K562 (cell line): Measurements from ENCODE around the gene MRPL38. TPM values are rescaled to one million over a fixed set of nuclear protein-coding genes. Genes with fewer than 3 reads are reported as not detected.
A peak's percentile ranks its signal among the peaks of the same experiment; 100 is the strongest.

Source experiments
- ARNT ChIP-seq, 2 experiments: fragments of 450-650 bp; IDR thresholded peaks; 2 replicates each; pipeline ENCODE4 v1.6.1; 2016; ENCODE audit warnings: mild to moderate bottlenecking in 1 of 2
- CAMTA2 ChIP-seq: fragments of 250-450 bp; sonication (Bioruptor Pico); conservative IDR thresholded peaks from 2 replicates; pipeline ENCODE4 v1.5.1; 2022
- CCNT2 ChIP-seq: IDR thresholded peaks from 2 replicates; pipeline ENCODE4 v1.6.1; 2011; ENCODE audit warnings: borderline replicate concordance, low read depth, mild to moderate bottlenecking, moderate library complexity, mixed read lengths, low read length; ENCODE audit not compliant: insufficient read length; ENCODE audit errors: extremely low read depth
- CSDE1 ChIP-seq, 2 experiments: fragments of 450-650 bp; IDR thresholded peaks; 2 replicates each; pipeline ENCODE4 v1.6.1; 2016; ENCODE audit warnings: mild to moderate bottlenecking in 1 of 2
- FIP1L1 ChIP-seq: fragments of 200-400 bp; formaldehyde crosslinking; IDR thresholded peaks from 2 replicates; pipeline ENCODE4 v1.6.1; 2018; ENCODE audit warnings: mild to moderate bottlenecking, low read depth, low read length; ENCODE audit not compliant: poor library complexity, severe bottlenecking
- FOXJ2 ChIP-seq: fragments of 200-800 bp; sonication (Bioruptor generic); IDR thresholded peaks from 2 replicates; pipeline ENCODE4 v1.6.1; 2016; ENCODE audit warnings: missing genetic modification characterization, missing compliant biosample characterization
- HDAC1 ChIP-seq, 2 experiments: fragments of 450-650 bp; IDR thresholded peaks; 2 replicates each; pipeline ENCODE4 v1.6.1; 2016 to 2017; ENCODE audit warnings: inconsistent platforms in 1 of 2, mild to moderate bottlenecking in 1 of 2, moderate library complexity in 1 of 2
- MCM5 ChIP-seq: fragments of 450-650 bp; IDR thresholded peaks from 2 replicates; pipeline ENCODE4 v1.6.1; 2016; ENCODE audit warnings: low read depth
- NCOA1 ChIP-seq: fragments of 450-650 bp; IDR thresholded peaks from 2 replicates; pipeline ENCODE4 v1.6.1; 2016; ENCODE audit warnings: low read depth
- POLR2G ChIP-seq: fragments of 200-400 bp; formaldehyde crosslinking; IDR thresholded peaks from 2 replicates; pipeline ENCODE4 v1.6.1; 2017; ENCODE audit warnings: low read depth, mild to moderate bottlenecking, antibody characterized with exemption, low read length, moderate library complexity
- PURB ChIP-seq: sonication (generic); formaldehyde crosslinking; IDR thresholded peaks from 2 replicates; pipeline ENCODE4 v1.9.0; 2021; ENCODE audit warnings: low read depth, mild to moderate bottlenecking, missing genetic modification reagents
- TAF7 ChIP-seq: fragments of 450-650 bp; IDR thresholded peaks from 2 replicates; pipeline ENCODE4 v1.6.1; 2016; ENCODE audit warnings: missing genetic modification characterization, missing compliant biosample characterization
- U2AF2 ChIP-seq: fragments of 200-400 bp; formaldehyde crosslinking; optimal IDR thresholded peaks from 2 replicates; pipeline ENCODE3; 2017; ENCODE audit warnings: low read depth, mild to moderate bottlenecking, low read length
- ZNF75A ChIP-seq: fragments of 450-650 bp; formaldehyde crosslinking; IDR thresholded peaks from 2 replicates; pipeline ENCODE4 v1.4.0; 2020; ENCODE audit warnings: mild to moderate bottlenecking
- ZNF778 ChIP-seq: fragments of 450-650 bp; formaldehyde crosslinking; IDR thresholded peaks from 2 replicates; pipeline ENCODE4 v1.4.0; 2020; ENCODE audit warnings: mild to moderate bottlenecking, moderate library complexity
- ZNF780A ChIP-seq: fragments of 250-450 bp; sonication (Bioruptor Pico); IDR thresholded peaks from 2 replicates; pipeline ENCODE4 v1.5.0; 2021; ENCODE audit warnings: mild to moderate bottlenecking
- polyA plus RNA-seq, 8 experiments: library from polyadenylated mRNA; depleted of rRNA in 4 of 8; stranded (reverse) in 5 of 8; unstranded in 3 of 8; fragments of >200 nt; fragmentation: Nextera tagmentation in 2 of 8; fragmentation: Illumina TruSeq in 1 of 8; extraction: Ambion mirVana in 2 of 8; extraction: Trizol in 1 of 8; gene quantifications; 2 replicates each; pipeline versions ENCODE4 v1.2.1 to v1.2.3, GENCODE V29; 2011 to 2014; ENCODE audit warnings: inconsistent platforms in 1 of 8, missing spikeins in 1 of 8
- total RNA-seq, 7 experiments: library from RNA; depleted of rRNA in 6 of 7; stranded (reverse); fragments of >200 nt in 6 of 7; fragmentation: Illumina TruSeq in 2 of 7; extraction: Trizol in 2 of 7; gene quantifications; 2 replicates each; pipeline versions ENCODE4 v1.2.1 to v1.2.3, GENCODE V29; 2011 to 2021; ENCODE audit warnings: low replicate concordance in 1 of 7
- TF ChIP-seq, protein P1 (sequence below), 2 experiments: fragments of 450-650 bp; formaldehyde crosslinking in 1 of 2; IDR thresholded peaks; 2 replicates each; pipeline versions ENCODE4 v1.4.0 to v1.6.1; 2014 to 2020; ENCODE audit warnings: mild to moderate bottlenecking in 2 of 2, borderline replicate concordance in 1 of 2, low read depth in 1 of 2
- TF ChIP-seq, protein P2 (sequence below): fragments of 450-650 bp; formaldehyde crosslinking; IDR thresholded peaks from 2 replicates; pipeline ENCODE4 v1.4.0; 2022; ENCODE audit warnings: missing genetic modification characterization

Gene MRPL38
- total and polyA plus RNA-seq, 9 of the 15 experiments (the other 6 are each of a cell fraction or from before 2014, with no cell fraction given): 4.5 to 154 (median 48.5) TPM

DNA sequence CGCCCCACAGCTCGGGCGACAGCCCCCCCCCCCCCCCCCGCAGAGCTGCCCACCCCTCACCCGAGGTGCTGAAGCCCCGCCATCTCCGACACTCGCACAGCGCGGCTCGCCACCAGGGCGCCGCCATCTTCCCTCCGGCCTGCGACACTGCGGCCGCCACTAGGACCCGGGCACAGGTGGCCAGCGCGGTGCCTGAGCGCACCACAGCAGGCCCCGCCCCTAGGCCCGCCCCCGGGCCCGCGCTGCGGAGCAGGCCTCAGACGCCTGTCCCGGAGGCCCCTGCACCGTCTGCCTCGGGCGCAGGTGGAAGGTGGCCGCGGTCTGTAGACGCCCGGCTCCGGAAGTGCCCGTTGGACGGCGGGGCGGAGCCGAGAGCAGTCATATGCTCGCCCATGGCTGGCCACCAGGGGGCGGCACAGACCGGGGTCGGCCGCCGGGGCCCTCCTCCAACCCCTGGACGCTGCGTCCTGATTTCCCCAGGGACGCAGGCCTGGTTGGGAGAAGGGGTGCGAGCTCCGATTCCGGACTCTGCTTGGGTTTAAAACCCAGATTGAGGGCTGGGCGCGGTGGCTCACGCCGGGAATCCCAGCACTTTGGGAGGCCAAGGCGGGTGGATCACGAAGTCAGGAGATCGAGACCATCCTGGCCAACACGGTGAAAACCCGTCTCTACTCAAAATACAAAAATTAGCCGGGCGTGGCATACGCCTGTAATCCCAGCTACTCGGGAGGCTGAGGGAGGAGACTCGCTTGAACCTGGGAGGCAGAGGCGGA lies at the start of gene MRPL38 (continued):
- TF ChIP-seq U2AF2: no peak
- TF ChIP-seq ARNT (IDR thresholded peaks at IDR 0.05): no peak
- no peak; the same call in 1 of the 2 replicates for TF ChIP-seq FOXJ2 (tag)
- TF ChIP-seq FIP1L1: no peak
- no peak for TF ChIP-seq ZNF75A
- peak; percentile 89 for TF ChIP-seq CCNT2
- TF ChIP-seq HDAC1 (IDR thresholded peaks at IDR 0.05): peak in 1 of 2 experiments; percentile 58; a peak in 1 of 4 replicates
- TF ChIP-seq MCM5: no peak
- TF ChIP-seq ZNF780A (CRISPR knock-in tag): no peak
- peak; percentile 90 for TF ChIP-seq POLR2G
- no peak for TF ChIP-seq CAMTA2 (CRISPR knock-in tag)
- no peak for TF ChIP-seq ZNF778 (CRISPR knock-in tag)
- TF ChIP-seq NCOA1: no peak
- TF ChIP-seq CSDE1 (IDR thresholded peaks at IDR 0.05): no peak
- TF ChIP-seq, protein P1, sequence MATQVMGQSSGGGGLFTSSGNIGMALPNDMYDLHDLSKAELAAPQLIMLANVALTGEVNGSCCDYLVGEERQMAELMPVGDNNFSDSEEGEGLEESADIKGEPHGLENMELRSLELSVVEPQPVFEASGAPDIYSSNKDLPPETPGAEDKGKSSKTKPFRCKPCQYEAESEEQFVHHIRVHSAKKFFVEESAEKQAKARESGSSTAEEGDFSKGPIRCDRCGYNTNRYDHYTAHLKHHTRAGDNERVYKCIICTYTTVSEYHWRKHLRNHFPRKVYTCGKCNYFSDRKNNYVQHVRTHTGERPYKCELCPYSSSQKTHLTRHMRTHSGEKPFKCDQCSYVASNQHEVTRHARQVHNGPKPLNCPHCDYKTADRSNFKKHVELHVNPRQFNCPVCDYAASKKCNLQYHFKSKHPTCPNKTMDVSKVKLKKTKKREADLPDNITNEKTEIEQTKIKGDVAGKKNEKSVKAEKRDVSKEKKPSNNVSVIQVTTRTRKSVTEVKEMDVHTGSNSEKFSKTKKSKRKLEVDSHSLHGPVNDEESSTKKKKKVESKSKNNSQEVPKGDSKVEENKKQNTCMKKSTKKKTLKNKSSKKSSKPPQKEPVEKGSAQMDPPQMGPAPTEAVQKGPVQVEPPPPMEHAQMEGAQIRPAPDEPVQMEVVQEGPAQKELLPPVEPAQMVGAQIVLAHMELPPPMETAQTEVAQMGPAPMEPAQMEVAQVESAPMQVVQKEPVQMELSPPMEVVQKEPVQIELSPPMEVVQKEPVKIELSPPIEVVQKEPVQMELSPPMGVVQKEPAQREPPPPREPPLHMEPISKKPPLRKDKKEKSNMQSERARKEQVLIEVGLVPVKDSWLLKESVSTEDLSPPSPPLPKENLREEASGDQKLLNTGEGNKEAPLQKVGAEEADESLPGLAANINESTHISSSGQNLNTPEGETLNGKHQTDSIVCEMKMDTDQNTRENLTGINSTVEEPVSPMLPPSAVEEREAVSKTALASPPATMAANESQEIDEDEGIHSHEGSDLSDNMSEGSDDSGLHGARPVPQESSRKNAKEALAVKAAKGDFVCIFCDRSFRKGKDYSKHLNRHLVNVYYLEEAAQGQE (IDR thresholded peaks at IDR 0.05; ENCODE audit: borderline replicate concordance): peak; percentile 96
- TF ChIP-seq, protein P1 (CRISPR knock-in tag; IDR thresholded peaks at IDR 0.05; ENCODE audit: low read depth): peak; percentile 74; the same call in 1 of the 2 replicates
- TF ChIP-seq PURB: no peak
- TF ChIP-seq TAF7: peak; percentile 37; the same call in 1 of the 2 replicates
- TF ChIP-seq, protein P2, sequence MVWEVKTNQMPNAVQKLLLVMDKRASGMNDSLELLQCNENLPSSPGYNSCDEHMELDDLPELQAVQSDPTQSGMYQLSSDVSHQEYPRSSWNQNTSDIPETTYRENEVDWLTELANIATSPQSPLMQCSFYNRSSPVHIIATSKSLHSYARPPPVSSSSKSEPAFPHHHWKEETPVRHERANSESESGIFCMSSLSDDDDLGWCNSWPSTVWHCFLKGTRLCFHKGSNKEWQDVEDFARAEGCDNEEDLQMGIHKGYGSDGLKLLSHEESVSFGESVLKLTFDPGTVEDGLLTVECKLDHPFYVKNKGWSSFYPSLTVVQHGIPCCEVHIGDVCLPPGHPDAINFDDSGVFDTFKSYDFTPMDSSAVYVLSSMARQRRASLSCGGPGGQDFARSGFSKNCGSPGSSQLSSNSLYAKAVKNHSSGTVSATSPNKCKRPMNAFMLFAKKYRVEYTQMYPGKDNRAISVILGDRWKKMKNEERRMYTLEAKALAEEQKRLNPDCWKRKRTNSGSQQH (CRISPR knock-in tag): no peak
